ENCODE data around the gene CDC42BPB. TPM values are rescaled to one million over a fixed set of nuclear protein-coding genes. Genes with fewer than 3 reads are reported as not detected.

CDC42BPB gene
- total RNA-seq, 1 experiment from 2014 or later: 1.6 TPM

GRCh38 chr14:103022685-103023044 is 34.7 kb downstream of the CDC42BPB start:
- H4K20me1 ChIP-seq (ENCODE audit: insufficient read depth, low read depth, low read length): no peaks in the 10 kb centered on the region
- H3K79me2 ChIP-seq (ENCODE audit: low read length): no peaks in the 10 kb centered on the region
- H3K9me3 ChIP-seq (ENCODE audit: low read length): no peaks in the 10 kb centered on the region

DNA sequence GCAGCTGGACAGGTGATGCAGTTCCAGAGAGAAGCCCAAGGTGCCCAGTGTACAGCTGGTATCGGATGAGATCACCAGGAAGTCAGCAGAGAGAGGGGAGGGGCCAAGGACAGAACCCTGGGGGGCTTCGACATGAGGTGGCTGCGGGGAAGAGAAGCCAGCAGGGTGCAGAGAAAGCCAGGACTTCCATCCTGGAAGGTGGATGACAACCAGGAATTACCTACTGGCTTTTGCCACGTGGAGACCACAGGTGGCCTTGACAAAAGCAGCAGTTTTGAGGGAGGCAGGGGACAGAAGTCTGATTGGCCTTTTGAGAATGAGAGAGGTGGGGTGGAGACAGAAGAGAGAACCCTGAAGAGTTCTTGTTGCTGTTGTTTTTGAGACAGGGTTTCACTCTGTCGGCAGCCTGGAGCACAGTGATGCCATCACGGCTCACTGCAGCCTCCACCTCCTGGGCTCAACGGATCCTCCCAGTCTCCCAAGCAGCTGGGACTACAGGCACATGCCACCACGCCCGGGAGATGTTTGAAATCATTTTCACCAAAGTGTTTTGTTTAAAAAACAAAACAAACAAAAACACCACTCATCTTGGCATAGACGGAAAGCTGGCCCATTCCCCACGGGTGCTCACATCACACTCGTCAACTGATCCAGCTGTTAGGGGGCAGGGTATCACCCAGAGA is 35.2 kb downstream of the CDC42BPB start:
- Histone ChIP-seq H3K9me2 (replicated peaks; ENCODE audit: insufficient read depth, low read length) (no peaks in the 10 kb centered on the region), H3K36me3 (ENCODE audit: insufficient read depth, low read length) (no peaks in the 10 kb centered on the region), H3K27me3 (ENCODE audit: low read length) (no peaks in the 10 kb centered on the region), H3K4me3 (ENCODE audit: low read length) (no peak overlapping the region), H4K20me1 (ENCODE audit: insufficient read depth, low read depth, low read length) (no peaks in the 10 kb centered on the region), H3K9ac (ENCODE audit: low read length) (no peak overlapping the region), H3K79me2 (ENCODE audit: low read length) (no peaks in the 10 kb centered on the region), H3K27ac (ENCODE audit: low read length) (no peak overlapping the region), H3K4me1 (ENCODE audit: low read length) (no peaks in the 10 kb centered on the region), H2AFZ (ENCODE audit: low read length) (no peak overlapping the region), H3K9me3 (ENCODE audit: low read length) (no peaks in the 10 kb centered on the region), H3K4me2 (ENCODE audit: low read depth, low read length, poor library complexity, severe bottlenecking) (no peak overlapping the region)
- DNase-seq: no peak

More at GRCh38 chr14:103022685-103023044, 34.7 kb downstream of the CDC42BPB start:
- Histone ChIP-seq H3K4me3 (ENCODE audit: low read length) (no peak overlapping the region), H2AFZ (ENCODE audit: low read length) (no peak overlapping the region), H3K9ac (ENCODE audit: low read length) (no peak overlapping the region), H3K27me3 (ENCODE audit: low read length) (no peaks in the 10 kb centered on the region), H3K4me1 (ENCODE audit: low read length) (no peaks in the 10 kb centered on the region), H3K27ac (ENCODE audit: low read length) (no peak overlapping the region), H3K36me3 (ENCODE audit: insufficient read depth, low read length) (no peaks in the 10 kb centered on the region), H3K4me2 (ENCODE audit: low read depth, low read length, poor library complexity, severe bottlenecking) (no peak overlapping the region), H3K9me2 (replicated peaks; ENCODE audit: insufficient read depth, low read length) (no peaks in the 10 kb centered on the region)
- DNase-seq: no peak

DNA sequence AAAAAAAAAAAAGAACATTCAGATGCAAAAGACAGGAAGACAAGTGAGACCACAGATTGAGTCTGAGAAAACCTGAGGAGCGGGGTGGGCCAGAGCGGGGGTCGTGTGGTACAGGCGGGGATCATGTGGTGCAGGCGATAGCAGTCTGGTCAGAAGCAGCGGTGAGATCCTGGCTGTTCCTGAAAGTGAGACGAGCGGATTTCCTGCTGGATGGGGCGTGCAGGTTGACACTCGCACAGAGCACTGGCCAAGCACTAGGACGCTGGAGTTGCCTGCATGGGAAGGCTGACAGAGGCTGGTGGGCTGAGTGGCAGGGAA is 35.7 kb downstream of the CDC42BPB start:
- H3K4me3 ChIP-seq (ENCODE audit: low read length): no peak overlapping the region
- no peak overlapping the region for H3K9ac ChIP-seq (ENCODE audit: low read length)
- H3K79me2 ChIP-seq (ENCODE audit: low read length): no peaks in the 10 kb centered on the region
- no peaks in the 10 kb centered on the region for H4K20me1 ChIP-seq (ENCODE audit: insufficient read depth, low read depth, low read length)
- no peak overlapping the region for H2AFZ ChIP-seq (ENCODE audit: low read length)
- H3K9me3 ChIP-seq (ENCODE audit: low read length): no peaks in the 10 kb centered on the region
- no peak for DNase-seq
- H3K27me3 ChIP-seq (ENCODE audit: low read length): no peaks in the 10 kb centered on the region
- no peaks in the 10 kb centered on the region for H3K9me2 ChIP-seq (replicated peaks; ENCODE audit: insufficient read depth, low read length)
- no peak overlapping the region for H3K27ac ChIP-seq (ENCODE audit: low read length)
- no peaks in the 10 kb centered on the region for H3K4me1 ChIP-seq (ENCODE audit: low read length)
- H3K36me3 ChIP-seq (ENCODE audit: insufficient read depth, low read length): no peaks in the 10 kb centered on the region
- no peak overlapping the region for H3K4me2 ChIP-seq (ENCODE audit: low read depth, low read length, poor library complexity, severe bottlenecking)

GRCh38 chr14:103020271-103021170 is 36.8 kb downstream of the CDC42BPB start:
- Histone ChIP-seq H3K27me3 (ENCODE audit: low read length) (no peaks in the 10 kb centered on the region), H3K79me2 (ENCODE audit: low read length) (no peaks in the 10 kb centered on the region), H3K4me1 (ENCODE audit: low read length) (no peaks in the 10 kb centered on the region), H4K20me1 (ENCODE audit: insufficient read depth, low read depth, low read length) (no peaks in the 10 kb centered on the region), H3K9me3 (ENCODE audit: low read length) (no peaks in the 10 kb centered on the region), H3K9ac (ENCODE audit: low read length) (no peak overlapping the region), H2AFZ (ENCODE audit: low read length) (no peak overlapping the region), H3K9me2 (replicated peaks; ENCODE audit: insufficient read depth, low read length) (no peaks in the 10 kb centered on the region), H3K4me2 (ENCODE audit: low read depth, low read length, poor library complexity, severe bottlenecking) (no peak overlapping the region), H3K4me3 (ENCODE audit: low read length) (no peak overlapping the region), H3K27ac (ENCODE audit: low read length) (no peak overlapping the region), H3K36me3 (ENCODE audit: insufficient read depth, low read length) (no peaks in the 10 kb centered on the region)
- no peak for DNase-seq

DNA sequence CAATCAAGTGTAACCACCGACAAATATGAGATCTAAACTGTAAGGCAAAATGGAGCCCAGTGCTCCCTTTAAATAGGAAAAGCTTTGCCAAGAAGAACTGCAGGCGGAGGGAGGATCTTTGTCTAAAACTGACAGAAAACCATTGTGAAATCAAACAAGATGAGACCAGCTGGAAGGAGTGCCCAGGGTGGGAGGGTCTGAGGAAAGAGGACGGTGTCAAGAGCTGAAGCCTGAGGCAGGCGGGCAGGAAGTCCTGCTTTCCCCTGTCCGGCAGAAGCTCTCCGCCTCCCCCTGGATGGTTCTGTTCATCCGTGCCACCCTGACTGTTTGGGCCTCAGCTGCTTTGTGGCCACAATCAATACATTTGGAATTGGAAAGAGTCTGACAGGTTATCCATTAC is 37.5 kb downstream of the CDC42BPB start:
- H3K9me3 ChIP-seq (ENCODE audit: low read length): no peaks in the 10 kb centered on the region
- H4K20me1 ChIP-seq (ENCODE audit: insufficient read depth, low read depth, low read length): no peaks in the 10 kb centered on the region
- no peak for DNase-seq
- H3K9ac ChIP-seq (ENCODE audit: low read length): no peak overlapping the region
- H3K4me1 ChIP-seq (ENCODE audit: low read length): no peaks in the 10 kb centered on the region
- H3K4me3 ChIP-seq (ENCODE audit: low read length): no peak overlapping the region
- no peaks in the 10 kb centered on the region for H3K27me3 ChIP-seq (ENCODE audit: low read length)
- no peak overlapping the region for H3K4me2 ChIP-seq (ENCODE audit: low read depth, low read length, poor library complexity, severe bottlenecking)
- no peaks in the 10 kb centered on the region for H3K36me3 ChIP-seq (ENCODE audit: insufficient read depth, low read length)
- no peak overlapping the region for H3K27ac ChIP-seq (ENCODE audit: low read length)
- H3K9me2 ChIP-seq (replicated peaks; ENCODE audit: insufficient read depth, low read length): no peaks in the 10 kb centered on the region
- H2AFZ ChIP-seq (ENCODE audit: low read length): no peak overlapping the region
- H3K79me2 ChIP-seq (ENCODE audit: low read length): no peaks in the 10 kb centered on the region

GRCh38 chr14:103019236-103019635 is 38.1 kb downstream of the CDC42BPB start:
- H3K9me2 ChIP-seq (replicated peaks; ENCODE audit: insufficient read depth, low read length): no peaks in the 10 kb centered on the region
- no peak overlapping the region for H2AFZ ChIP-seq (ENCODE audit: low read length)
- no peaks in the 10 kb centered on the region for H3K9me3 ChIP-seq (ENCODE audit: low read length)
- no peaks in the 10 kb centered on the region for H3K27me3 ChIP-seq (ENCODE audit: low read length)
- H3K79me2 ChIP-seq (ENCODE audit: low read length): no peaks in the 10 kb centered on the region
- H3K4me1 ChIP-seq (ENCODE audit: low read length): no peaks in the 10 kb centered on the region
- no peak overlapping the region for H3K4me3 ChIP-seq (ENCODE audit: low read length)
- no peaks in the 10 kb centered on the region for H3K36me3 ChIP-seq (ENCODE audit: insufficient read depth, low read length)
- H3K9ac ChIP-seq (ENCODE audit: low read length): no peak overlapping the region
- H3K4me2 ChIP-seq (ENCODE audit: low read depth, low read length, poor library complexity, severe bottlenecking): no peak overlapping the region
- H3K27ac ChIP-seq (ENCODE audit: low read length): no peak overlapping the region
- no peak for DNase-seq
- H4K20me1 ChIP-seq (ENCODE audit: insufficient read depth, low read depth, low read length): no peaks in the 10 kb centered on the region

- H3K79me2 ChIP-seq (ENCODE audit: low read length): no peaks in the 10 kb centered on the region
- H3K4me2 ChIP-seq (ENCODE audit: low read depth, low read length, poor library complexity, severe bottlenecking): no peak overlapping the region
- no peaks in the 10 kb centered on the region for H3K9me2 ChIP-seq (replicated peaks; ENCODE audit: insufficient read depth, low read length)
- H3K9ac ChIP-seq (ENCODE audit: low read length): no peak overlapping the region
- H3K4me1 ChIP-seq (ENCODE audit: low read length): no peaks in the 10 kb centered on the region
- no peaks in the 10 kb centered on the region for H3K36me3 ChIP-seq (ENCODE audit: insufficient read depth, low read length)
- no peak overlapping the region for H2AFZ ChIP-seq (ENCODE audit: low read length)
- H3K9me3 ChIP-seq (ENCODE audit: low read length): no peaks in the 10 kb centered on the region
- H4K20me1 ChIP-seq (ENCODE audit: insufficient read depth, low read depth, low read length): no peaks in the 10 kb centered on the region
- H3K27me3 ChIP-seq (ENCODE audit: low read length): no peaks in the 10 kb centered on the region
- DNase-seq: no peak
- H3K4me3 ChIP-seq (ENCODE audit: low read length): no peak overlapping the region
- no peak overlapping the region for H3K27ac ChIP-seq (ENCODE audit: low read length)
Observed at GRCh38 chr14:103016594-103016993, 40.8 kb downstream of the CDC42BPB start.

GRCh38 chr14:103016071-103016470 is 41.3 kb downstream of the CDC42BPB start:
- H3K4me1 ChIP-seq (ENCODE audit: low read length): no peaks in the 10 kb centered on the region
- H3K4me2 ChIP-seq (ENCODE audit: low read depth, low read length, poor library complexity, severe bottlenecking): no peak overlapping the region
- DNase-seq: no peak
- H3K9ac ChIP-seq (ENCODE audit: low read length): no peak overlapping the region
- H3K27ac ChIP-seq (ENCODE audit: low read length): no peak overlapping the region
- H4K20me1 ChIP-seq (ENCODE audit: insufficient read depth, low read depth, low read length): no peaks in the 10 kb centered on the region
- no peak overlapping the region for H3K4me3 ChIP-seq (ENCODE audit: low read length)
- H3K36me3 ChIP-seq (ENCODE audit: insufficient read depth, low read length): no peaks in the 10 kb centered on the region
- H3K9me3 ChIP-seq (ENCODE audit: low read length): no peaks in the 10 kb centered on the region
- H3K79me2 ChIP-seq (ENCODE audit: low read length): no peaks in the 10 kb centered on the region
- H2AFZ ChIP-seq (ENCODE audit: low read length): no peak overlapping the region
- no peaks in the 10 kb centered on the region for H3K9me2 ChIP-seq (replicated peaks; ENCODE audit: insufficient read depth, low read length)
- no peaks in the 10 kb centered on the region for H3K27me3 ChIP-seq (ENCODE audit: low read length)
